BLaER1 treated with 17β-estradiol and CSF1 and Interleukin-3, amounts not matched to agents 10 nM and 100 nM (cell line): Measurements from ENCODE around the gene NF2.

Source experiments
- H3K27ac ChIP-seq, 11 experiments: shearing (Covaris generic); formaldehyde crosslinking; 2 replicates each; pipeline ENCODE4 v1.8.1; 2022
- H3K27me3 ChIP-seq, 11 experiments: shearing (Covaris generic); formaldehyde crosslinking; 2 replicates each; pipeline ENCODE4 v1.8.1; 2022
- H3K36me3 ChIP-seq, 11 experiments: shearing (Covaris generic); formaldehyde crosslinking; 2 replicates each; pipeline ENCODE4 v1.8.1; 2022
- H3K4me1 ChIP-seq, 10 experiments: shearing (Covaris generic); formaldehyde crosslinking; 2 replicates each; pipeline ENCODE4 v1.8.1; 2022
- H3K4me2 ChIP-seq, 11 experiments: shearing (Covaris generic); formaldehyde crosslinking; 2 replicates each; pipeline ENCODE4 v1.8.1; 2022
- H3K4me3 ChIP-seq, 10 experiments: shearing (Covaris generic); formaldehyde crosslinking; 2 replicates each; pipeline ENCODE4 v1.8.1; 2022
- H3K9ac ChIP-seq, 11 experiments: shearing (Covaris generic); formaldehyde crosslinking; 2 replicates each; pipeline ENCODE4 v1.8.1; 2022
- H3K9me3 ChIP-seq, 11 experiments: shearing (Covaris generic); formaldehyde crosslinking; replicated peaks in 1 of 11; 2 replicates each; pipeline ENCODE4 v1.8.1; 2022
- H4K20me1 ChIP-seq, 11 experiments: shearing (Covaris generic); formaldehyde crosslinking; 2 replicates each; pipeline ENCODE4 v1.8.1; 2022
- Cebpa-rat ChIP-seq, 11 experiments: shearing (Covaris generic); IDR thresholded peaks; 2 replicates each; pipeline ENCODE4 v1.8.1; 2022

Gene NF2

DNA sequence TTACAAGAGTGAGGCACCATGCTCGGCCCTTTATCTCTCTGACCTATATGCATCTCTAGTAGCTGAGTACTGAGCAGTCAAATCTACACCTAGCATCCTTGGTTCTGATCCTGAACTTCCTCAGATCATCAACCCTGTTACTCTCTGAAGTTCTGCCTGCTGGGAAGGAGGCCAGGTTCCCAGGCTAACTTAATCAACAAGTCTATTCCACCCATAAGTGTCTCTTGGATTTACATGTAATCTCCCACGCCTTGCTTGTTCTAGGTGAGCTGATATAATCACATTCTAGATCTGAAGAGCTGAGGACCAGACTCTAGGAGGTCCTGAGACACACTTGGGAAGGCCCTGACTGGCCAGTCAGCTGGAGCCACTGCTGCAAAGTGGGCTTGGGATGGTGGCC is 138.5 kb downstream of the NF2 start:
- Histone ChIP-seq H3K36me3 (peaks cover 30 to 73% (median 57%) of the 10 kb centered on the region in 11 experiments; a peak in 21 of 22 replicates), H3K4me3 (no peak overlapping the region), H3K4me2 (peak overlapping the region in 10 of 11 experiments; percentile 14 to 84 (median 78); a peak in 18 of 22 replicates), H3K9me3 (no peaks in the 10 kb centered on the region), H3K4me1 (peaks cover 20 to 69% (median 53%) of the 10 kb centered on the region in 10 experiments), H3K27me3 (no peaks in the 10 kb centered on the region), H3K9ac (peak overlapping the region in 5 of 11 experiments; percentile 6 to 37 (median 22); a peak in 5 of 22 replicates), H3K27ac (peak overlapping the region in 7 of 11 experiments; percentile 32 to 88 (median 66); a peak in 14 of 22 replicates), H4K20me1 (no peaks in the 10 kb centered on the region)
- no peak for TF ChIP-seq Cebpa-rat (IDR thresholded peaks at IDR 0.05)

DNA sequence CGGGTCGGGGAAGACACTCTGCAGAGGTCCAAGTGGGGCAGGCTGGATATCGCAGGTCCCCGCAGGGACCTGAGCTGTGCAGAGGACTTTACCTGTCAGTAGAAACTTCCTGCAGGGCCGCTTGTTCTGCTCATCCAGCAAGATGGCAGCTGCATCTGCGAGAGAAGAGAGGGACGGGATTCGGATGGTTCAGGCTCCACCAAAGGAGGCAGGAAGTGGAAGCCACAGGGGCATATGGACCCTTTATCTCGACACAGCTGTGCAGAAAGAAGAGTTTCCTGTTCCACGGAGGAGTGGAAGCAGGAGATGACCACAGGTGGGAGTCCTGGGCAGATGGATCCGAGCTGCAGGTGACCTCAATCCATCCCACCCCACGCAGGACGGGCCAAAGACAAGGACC is 138.9 kb downstream of the NF2 start:
- Histone ChIP-seq H3K9me3 (no peaks in the 10 kb centered on the region), H3K4me1 (peaks cover 20 to 65% (median 49%) of the 10 kb centered on the region in 10 experiments), H3K9ac (peak overlapping the region in 5 of 11 experiments; percentile 10 to 49 (median 29); a peak in 6 of 22 replicates), H3K27me3 (no peaks in the 10 kb centered on the region), H3K36me3 (peaks cover 34 to 77% (median 61%) of the 10 kb centered on the region in 11 experiments), H3K27ac (peak overlapping the region in 7 of 11 experiments; percentile 32 to 88 (median 66); a peak in 14 of 22 replicates), H4K20me1 (no peaks in the 10 kb centered on the region), H3K4me3 (no peak overlapping the region), H3K4me2 (peak overlapping the region; percentile 14 to 84 (median 77); a peak in 18 of 22 replicates)
- no peak for TF ChIP-seq Cebpa-rat (IDR thresholded peaks at IDR 0.05)

- Histone ChIP-seq H3K27ac (peak overlapping the region in 4 of 11 experiments; percentile 6 to 45 (median 42); a peak in 4 of 22 replicates), H3K4me1 (peaks cover 4 to 58% (median 41%) of the 10 kb centered on the region in 10 experiments; a peak in 19 of 20 replicates), H3K36me3 (peaks cover 36 to 88% (median 66%) of the 10 kb centered on the region in 11 experiments), H3K9me3 (no peaks in the 10 kb centered on the region), H3K9ac (peak overlapping the region in 1 of 11 experiments; percentile 29; a peak in 1 of 22 replicates), H4K20me1 (peaks cover 0 to 6% (median 0%) of the 10 kb centered on the region in 11 experiments; a peak in 1 of 22 replicates), H3K4me2 (no peak overlapping the region; a peak in 1 of 22 replicates), H3K27me3 (no peaks in the 10 kb centered on the region), H3K4me3 (no peak overlapping the region)
- no peak for TF ChIP-seq Cebpa-rat (IDR thresholded peaks at IDR 0.05)
Measured at GRCh38 chr22:29744902-29745301, 141.5 kb downstream of the NF2 start.

DNA sequence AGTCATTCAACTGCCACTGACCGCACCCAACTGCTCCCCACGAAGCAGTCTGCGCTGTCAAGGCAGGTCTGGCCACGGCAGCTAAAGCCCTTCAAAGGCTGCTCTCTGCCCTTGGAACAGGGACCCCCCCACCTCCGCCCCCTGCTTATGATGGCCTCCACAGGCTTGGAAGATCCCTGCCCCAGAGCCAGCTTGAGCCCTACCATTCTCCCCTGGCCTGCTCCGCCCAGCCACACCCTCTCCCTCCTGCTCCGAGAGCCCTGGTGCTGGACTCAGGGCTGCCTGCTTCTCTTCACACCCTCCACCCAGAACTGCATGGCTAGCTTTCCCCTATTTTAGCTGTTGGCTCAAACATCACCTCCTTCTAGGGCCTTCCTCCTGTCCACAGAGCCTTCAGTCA is 144.4 kb downstream of the NF2 start:
- no peak overlapping the region for H3K9ac ChIP-seq
- H4K20me1 ChIP-seq: peaks cover 0 to 8% (median 0%) of the 10 kb centered on the region in 11 experiments; a peak in 3 of 22 replicates

More for the DNA sequence above, 144.4 kb downstream of the NF2 start:
- H3K27me3 ChIP-seq: no peaks in the 10 kb centered on the region
- no peaks in the 10 kb centered on the region for H3K9me3 ChIP-seq
- TF ChIP-seq Cebpa-rat (IDR thresholded peaks at IDR 0.05): no peak
- H3K4me2 ChIP-seq: no peak overlapping the region
- peaks cover 26 to 72% (median 50%) of the 10 kb centered on the region in 11 experiments for H3K36me3 ChIP-seq
- peaks cover 14 to 59% (median 53%) of the 10 kb centered on the region in 10 experiments for H3K4me1 ChIP-seq
- no peak overlapping the region for H3K4me3 ChIP-seq
- peak overlapping the region in 4 of 11 experiments; percentile 3 to 86 (median 58); a peak in 5 of 22 replicates for H3K27ac ChIP-seq
